HepG2 (cell line): ENCODE results near the gene COA5. TPM values are rescaled to one million over a fixed set of nuclear protein-coding genes. Genes with fewer than 3 reads are reported as not detected.
"Not testable (repeated sequence)": the region's sequence is repeated elsewhere in the genome, so short reads cannot be mapped to it uniquely, and the experiment has no call there.

Experiments used
- ATAC-seq: fragments of 200-7000 bp; cut with Tn5 transposase; 3 replicates; pipeline ENCODE4 v1.9.1; 2020; ENCODE audit warnings: mild to moderate bottlenecking, moderate library complexity
- BruUV-seq: library from RNA; stranded (reverse); fragments of 400-500 nt; replicated peaks from 2 replicates; lab custom pipeline; 2021; lab: Mats Ljungman, UMichigan
- CTCF ChIA-PET: fragments of 300-600 bp; formaldehyde crosslinking; extraction: SDS; loops from one replicate; lab custom pipeline; 2021; ENCODE audit warnings: low total read pairs, inconsistent platforms, low intra/inter-chr PET ratio; lab: Yijun Ruan, JAX
- POLR2A ChIA-PET: fragments of 350-600 bp; sonication (Branson Sonifier 250); formaldehyde crosslinking; loops from one replicate; lab custom pipeline; 2020; ENCODE audit warnings: antibody characterized with exemption, inconsistent platforms; lab: Yijun Ruan, JAX
- DNase-seq: peaks from one replicate; pipeline ENCODE4 v3.0.0-alpha.2; 2015; ENCODE audit warnings: low spot score
- FAIRE-seq: peaks from 3 replicates; lab custom pipeline; 2011; peaks lifted over from hg19 to GRCh38; lab: Jason Lieb, UNC
- H2AFZ ChIP-seq: one replicate; pipeline ENCODE4 v1.6.1; 2011; ENCODE audit warnings: low read length, inconsistent platforms
- H3K27ac ChIP-seq: fragments of 300-600 bp; 3 replicates; pipeline ENCODE4 v1.8.0; 2011; ENCODE audit warnings: mixed run types, mild to moderate bottlenecking, mixed read lengths, low read length, inconsistent platforms; ENCODE audit not compliant: insufficient read depth; ENCODE audit errors: extremely low read length
- H3K27me3 ChIP-seq, 2 experiments: fragments of 200-600 bp in 1 of 2; 2 replicates in 1 of 2; 3 replicates in 1 of 2; pipeline versions ENCODE4 v1.6.0 to v1.8.0; 2011; ENCODE audit warnings: low read length in 2 of 2, mild to moderate bottlenecking in 2 of 2, moderate library complexity in 2 of 2, inconsistent platforms in 1 of 2; ENCODE audit not compliant: insufficient read depth in 2 of 2, control insufficient read depth in 1 of 2
- H3K36me3 ChIP-seq, 2 experiments: fragments of 200-600 bp in 1 of 2; replicated peaks in 1 of 2; 2 replicates in 1 of 2; 3 replicates in 1 of 2; pipeline versions ENCODE4 v1.5.1 to v1.8.0; 2011; ENCODE audit warnings: low read length in 2 of 2, inconsistent platforms in 1 of 2; ENCODE audit not compliant: insufficient read depth in 2 of 2, control insufficient read depth in 1 of 2
- H3K4me1 ChIP-seq: 2 replicates; pipeline ENCODE4 v1.5.1; 2012; ENCODE audit warnings: low read length, inconsistent platforms; ENCODE audit not compliant: insufficient read depth
- H3K4me2 ChIP-seq: 2 replicates; pipeline ENCODE4 v1.6.0; 2011; ENCODE audit warnings: low read depth, low read length, inconsistent platforms
- H3K4me3 ChIP-seq, 3 experiments: fragments of 200-600 bp in 1 of 3; sonication (generic), shearing (Covaris generic) in 1 of 3; replicated peaks in 1 of 3; 2 replicates each; pipeline ENCODE4 v1.5.1; 2011 to 2016; ENCODE audit warnings: low read length in 3 of 3, inconsistent platforms in 2 of 3, low read depth in 2 of 3, mild to moderate bottlenecking in 2 of 3, control low read depth in 1 of 3, mixed read lengths in 1 of 3; ENCODE audit not compliant: insufficient read depth in 1 of 3
- H3K79me2 ChIP-seq: one replicate; pipeline ENCODE4 v1.6.1; 2011; ENCODE audit warnings: low read length, inconsistent platforms; ENCODE audit not compliant: insufficient read depth
- H3K9ac ChIP-seq: 2 replicates; pipeline ENCODE4 v1.6.0; 2011; ENCODE audit warnings: mild to moderate bottlenecking, low read depth, low read length, inconsistent platforms; ENCODE audit not compliant: insufficient read depth
- H3K9me3 ChIP-seq: 2 replicates; pipeline ENCODE4 v1.5.1; 2012; ENCODE audit warnings: mild to moderate bottlenecking, low read length
- H4K20me1 ChIP-seq: 2 replicates; pipeline ENCODE4 v1.6.0; 2011; ENCODE audit warnings: inconsistent platforms, mild to moderate bottlenecking, low read length, moderate library complexity; ENCODE audit not compliant: insufficient read depth
- CEBPB ChIP-seq: IDR thresholded peaks from 2 replicates; pipeline ENCODE4 v1.6.1; 2011; ENCODE audit warnings: low read depth, low read length, improper control_type of control experiment, borderline replicate concordance
- MAFG ChIP-seq: sonication (generic); formaldehyde crosslinking; IDR thresholded peaks from 2 replicates; pipeline ENCODE4 v1.5.1; 2020; ENCODE audit warnings: mild to moderate bottlenecking, missing genetic modification reagents
- STAG1 ChIP-seq: sonication (generic); formaldehyde crosslinking; IDR thresholded peaks from 2 replicates; pipeline ENCODE4 v1.4.0; 2020; ENCODE audit warnings: missing genetic modification reagents
- WGBS: methylation state at CpG from one replicate; pipeline ENCODE4 v1.1.6; 2017; ENCODE audit warnings: low lambda C conversion rate; 5-methylcytosine and 5-hydroxymethylcytosine counted together
- in situ Hi-C: cut with HindIII; loops from 2 replicates; pipeline ENCODE4 v1.10.0; 2017; ENCODE audit warnings: low pct_unique_long_range_greater_than_20kb; ENCODE audit not compliant: extremely low pct_ligation_motif_present
- intact Hi-C: fragments of 100-400 bp; cut with micrococcal nuclease; formaldehyde crosslinking; loops from one replicate; pipeline ENCODE4 v1.10.0; 2022; ENCODE audit not compliant: unreplicated experiment
- polyA plus RNA-seq, 8 experiments: library from polyadenylated mRNA; depleted of rRNA in 3 of 8; stranded (reverse) in 7 of 8; unstranded in 1 of 8; fragments of >200 nt; fragmentation: Illumina TruSeq in 4 of 8; extraction: Trizol in 4 of 8; gene quantifications; 2 replicates each; pipeline versions ENCODE4 v1.2.1 to v1.2.3, GENCODE V29; 2011 to 2016; ENCODE audit warnings: low read depth in 4 of 8, missing spikeins in 1 of 8, mixed read lengths in 1 of 8; ENCODE audit not compliant: insufficient read depth in 1 of 8
- total RNA-seq, 5 experiments: library from RNA; depleted of rRNA; stranded (reverse); fragments of >200 nt; fragmentation: Illumina TruSeq; extraction: Trizol; gene quantifications; 2 replicates each; pipeline ENCODE4 v1.2.3, GENCODE V29; 2016; ENCODE audit warnings: low read depth in 1 of 5
- TF ChIP-seq, protein P1 (sequence below): sonication (generic); formaldehyde crosslinking; IDR thresholded peaks from 2 replicates; pipeline ENCODE4 v1.8.1; 2023; ENCODE audit warnings: missing genetic modification reagents, inconsistent platforms, borderline replicate concordance
- TF ChIP-seq, protein P2 (sequence below), 2 experiments: sonication (generic) in 1 of 2; formaldehyde crosslinking in 1 of 2; IDR thresholded peaks; 2 replicates each; pipeline versions ENCODE4 v1.6.1 to v1.9.0; 2014 to 2022; ENCODE audit warnings: antibody characterized with exemption in 1 of 2, borderline replicate concordance in 1 of 2, inconsistent platforms in 1 of 2, low read depth in 1 of 2, missing genetic modification reagents in 1 of 2

The COA5 gene
- total and polyA plus RNA-seq, 2 of the 13 experiments (the other 11 are each of a cell fraction or from before 2014, with no cell fraction given): 43.6 to 64.5 TPM

DNA sequence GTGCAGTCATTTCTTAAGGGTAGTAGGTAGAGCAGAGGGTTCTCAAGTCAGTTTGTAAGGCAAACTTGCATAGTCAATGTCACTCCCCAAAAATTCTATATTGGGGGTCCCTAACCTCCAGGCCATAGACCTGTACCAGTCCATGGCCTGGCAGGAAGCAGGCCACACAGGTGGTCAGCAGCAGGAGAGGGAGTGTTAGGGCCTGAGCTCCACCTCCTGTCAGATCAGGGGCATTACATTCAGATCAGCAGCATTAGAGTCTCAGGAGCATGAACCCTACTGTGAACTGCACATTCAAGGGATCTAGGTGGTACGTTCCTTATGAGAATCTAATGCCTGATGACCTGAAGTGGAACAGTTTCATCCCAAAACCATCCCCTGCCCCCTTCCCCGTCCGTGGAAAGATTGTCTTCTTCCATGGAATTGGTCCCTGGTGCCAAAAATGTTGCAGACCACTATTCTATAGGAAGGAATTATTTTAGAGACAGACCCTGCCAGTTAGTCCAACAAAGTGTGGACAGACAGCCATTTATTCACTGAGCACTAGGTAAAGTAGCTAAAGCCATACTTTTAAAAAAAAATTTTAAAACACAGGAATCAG lies 6.7 kb downstream of the COA5 start (continued):
- TF ChIP-seq, protein P1, sequence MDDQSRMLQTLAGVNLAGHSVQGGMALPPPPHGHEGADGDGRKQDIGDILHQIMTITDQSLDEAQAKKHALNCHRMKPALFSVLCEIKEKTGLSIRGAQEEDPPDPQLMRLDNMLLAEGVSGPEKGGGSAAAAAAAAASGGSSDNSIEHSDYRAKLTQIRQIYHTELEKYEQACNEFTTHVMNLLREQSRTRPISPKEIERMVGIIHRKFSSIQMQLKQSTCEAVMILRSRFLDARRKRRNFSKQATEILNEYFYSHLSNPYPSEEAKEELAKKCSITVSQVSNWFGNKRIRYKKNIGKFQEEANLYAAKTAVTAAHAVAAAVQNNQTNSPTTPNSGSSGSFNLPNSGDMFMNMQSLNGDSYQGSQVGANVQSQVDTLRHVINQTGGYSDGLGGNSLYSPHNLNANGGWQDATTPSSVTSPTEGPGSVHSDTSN (CRISPR knock-in tag): no peak
- TF ChIP-seq STAG1 (peak; percentile 93), MAFG (CRISPR knock-in tag) (no peak)

DNA sequence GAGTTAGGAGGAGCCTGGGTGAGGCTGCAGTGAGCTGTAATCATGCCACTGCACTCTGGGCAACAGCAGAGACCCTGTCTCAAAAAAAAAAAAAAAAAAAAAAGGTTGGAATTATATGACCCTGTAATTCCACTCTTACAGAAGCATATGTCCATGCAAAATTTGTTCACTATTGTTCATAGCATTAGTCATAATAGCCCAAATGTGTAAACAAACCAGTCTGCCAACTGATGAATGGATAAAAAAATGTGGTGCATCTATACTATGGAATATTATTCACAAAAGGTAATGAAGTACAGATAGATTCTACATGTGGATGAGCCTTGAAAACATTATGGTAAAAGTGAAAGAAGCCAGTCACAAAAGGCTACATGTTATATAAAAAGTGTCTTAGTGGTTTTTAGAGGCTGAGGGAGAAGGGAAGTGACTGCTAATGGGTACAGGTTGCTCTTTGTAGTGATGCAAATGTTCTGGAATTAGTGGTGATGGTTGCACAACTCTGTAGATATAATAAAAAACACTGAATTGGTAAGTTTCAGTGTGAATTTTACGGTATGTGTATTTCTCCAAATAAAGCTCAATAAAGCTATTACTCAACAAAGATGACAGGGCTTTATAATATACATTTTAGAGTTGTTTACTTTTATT lies 9.4 kb downstream of the COA5 start:
- DNase-seq: no peak
- Histone ChIP-seq H3K27me3 (no peaks in the 10 kb centered on the region), H3K4me1 (no peaks in the 10 kb centered on the region), H3K79me2 (no peaks in the 10 kb centered on the region), H3K36me3 (peaks cover 12 to 50% of the 10 kb centered on the region in 2 experiments), H3K4me2 (no peak overlapping the region), H3K4me3 (no peak overlapping the region), H3K27ac (no peak overlapping the region), H4K20me1 (no peaks in the 10 kb centered on the region), H3K9me3 (no peaks in the 10 kb centered on the region), H2AFZ (no peak overlapping the region), H3K9ac (no peak overlapping the region)
- FAIRE-seq: no peak
- CTCF ChIA-PET: no interaction called here
- 98% methylated on average over 1 of the region's 1 CpG for WGBS
- TF ChIP-seq CEBPB: peak; percentile 15; the same call in 1 of the 2 replicates
- TF ChIP-seq, protein P2, sequence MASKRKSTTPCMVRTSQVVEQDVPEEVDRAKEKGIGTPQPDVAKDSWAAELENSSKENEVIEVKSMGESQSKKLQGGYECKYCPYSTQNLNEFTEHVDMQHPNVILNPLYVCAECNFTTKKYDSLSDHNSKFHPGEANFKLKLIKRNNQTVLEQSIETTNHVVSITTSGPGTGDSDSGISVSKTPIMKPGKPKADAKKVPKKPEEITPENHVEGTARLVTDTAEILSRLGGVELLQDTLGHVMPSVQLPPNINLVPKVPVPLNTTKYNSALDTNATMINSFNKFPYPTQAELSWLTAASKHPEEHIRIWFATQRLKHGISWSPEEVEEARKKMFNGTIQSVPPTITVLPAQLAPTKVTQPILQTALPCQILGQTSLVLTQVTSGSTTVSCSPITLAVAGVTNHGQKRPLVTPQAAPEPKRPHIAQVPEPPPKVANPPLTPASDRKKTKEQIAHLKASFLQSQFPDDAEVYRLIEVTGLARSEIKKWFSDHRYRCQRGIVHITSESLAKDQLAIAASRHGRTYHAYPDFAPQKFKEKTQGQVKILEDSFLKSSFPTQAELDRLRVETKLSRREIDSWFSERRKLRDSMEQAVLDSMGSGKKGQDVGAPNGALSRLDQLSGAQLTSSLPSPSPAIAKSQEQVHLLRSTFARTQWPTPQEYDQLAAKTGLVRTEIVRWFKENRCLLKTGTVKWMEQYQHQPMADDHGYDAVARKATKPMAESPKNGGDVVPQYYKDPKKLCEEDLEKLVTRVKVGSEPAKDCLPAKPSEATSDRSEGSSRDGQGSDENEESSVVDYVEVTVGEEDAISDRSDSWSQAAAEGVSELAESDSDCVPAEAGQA (IDR thresholded peaks at IDR 0.05; ENCODE audit: low read depth): no peak
- TF ChIP-seq, protein P2 (CRISPR knock-in tag; IDR thresholded peaks at IDR 0.05; ENCODE audit: borderline replicate concordance): no peak
- intact Hi-C loops (no loop called here), in situ Hi-C loops (no loop called here)
- no TSS peak for BruUV-seq
- no peak for ATAC-seq
- POLR2A ChIA-PET: interaction anchor here (0.6 kb wide), 1 partner anchor 202 kb away, joined by 3 read pairs; no protein-coding TSS in a partner anchor

DNA sequence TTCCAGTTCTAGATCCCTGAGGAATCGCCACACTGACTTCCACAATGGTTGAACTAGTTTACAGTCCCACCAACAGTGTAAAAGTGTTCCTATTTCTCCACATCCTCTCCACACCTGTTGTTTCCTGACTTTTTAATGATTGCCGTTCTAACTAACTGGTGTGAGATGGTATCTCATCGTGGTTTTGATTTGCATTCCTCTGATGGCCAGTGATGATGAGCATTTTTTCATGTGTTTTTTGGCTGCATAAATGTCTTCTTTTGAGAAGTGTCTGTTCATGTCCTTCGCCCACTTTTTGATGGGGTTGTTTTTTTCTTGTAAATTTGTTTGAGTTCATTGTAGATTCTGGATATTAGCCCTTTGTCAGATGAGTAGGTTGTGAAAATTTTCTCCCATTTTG lies 13.6 kb downstream of the COA5 start:
- in situ Hi-C loops, H3K4me3 ChIP-seq, H3K79me2 ChIP-seq, H3K9ac ChIP-seq, intact Hi-C loops, H3K27me3 ChIP-seq, DNase-seq, H3K4me1 ChIP-seq, POLR2A ChIA-PET, CTCF ChIA-PET, H3K27ac ChIP-seq, H4K20me1 ChIP-seq, H3K4me2 ChIP-seq, ATAC-seq, H2AFZ ChIP-seq, H3K9me3 ChIP-seq, FAIRE-seq: not testable (repeated sequence)
- peaks cover 6 to 27% of the 10 kb centered on the region in 2 experiments; a peak in 4 of 5 replicates for H3K36me3 ChIP-seq
- BruUV-seq: TSS peak; percentile 9
- 95% methylated on average over 4 of the region's 4 CpGs for WGBS
